Vagina (tissue), 2 donors: Measurements from ENCODE around the gene NAV2. TPM values are rescaled to one million over a fixed set of nuclear protein-coding genes. Genes with fewer than 3 reads are reported as not detected.

Experiments
- DNase-seq, 2 donors: peaks; one replicate each; pipeline ENCODE4 v3.0.0-alpha.2; 2017; ENCODE audit errors: extremely low spot score in 2 of 2
- H3K27ac ChIP-seq: fragments of 200-600 bp; sonication (generic); one replicate; pipeline ENCODE4 v1.5.1; 2019
- H3K27me3 ChIP-seq: fragments of 200-600 bp; sonication (generic); one replicate; pipeline ENCODE4 v1.5.1; 2019
- H3K36me3 ChIP-seq, 2 donors: fragments of 200-600 bp; sonication (generic); one replicate each; pipeline ENCODE4 v1.5.1; 2017 to 2019
- H3K4me1 ChIP-seq: fragments of 200-600 bp; sonication (generic); one replicate; pipeline ENCODE4 v1.5.1; 2019
- H3K4me3 ChIP-seq, 2 donors: fragments of 200-600 bp; sonication (generic); 1 replicate in 1 of 2; 2 replicates in 1 of 2; pipeline ENCODE4 v1.5.1; 2016 to 2019
- H3K9me3 ChIP-seq: fragments of 200-600 bp; sonication (generic); one replicate; pipeline ENCODE4 v1.5.1; 2019
- POLR2A ChIP-seq, 2 donors: fragments of 450-650 bp; IDR thresholded peaks; one replicate each; pipeline ENCODE4 v1.6.1; 2017; ENCODE audit warnings: antibody characterized with exemption in 2 of 2, mild to moderate bottlenecking in 2 of 2, moderate library complexity in 2 of 2
- POLR2AphosphoS5 ChIP-seq, 2 donors: sonication (generic); formaldehyde crosslinking; IDR thresholded peaks; one replicate each; pipeline ENCODE4 v1.9.0; 2017; ENCODE audit warnings: antibody characterized with exemption in 2 of 2, mild to moderate bottlenecking in 2 of 2, low read depth in 1 of 2; ENCODE audit not compliant: insufficient read depth in 1 of 2
- intact Hi-C: fragments of 100-400 bp; cut with DNase I; formaldehyde crosslinking; loops from one replicate; pipeline ENCODE4 v1.15.1; 2023
- total RNA-seq: library from RNA; depleted of rRNA; stranded (reverse); fragments of >200 nt; gene quantifications from one replicate; pipeline ENCODE4 v1.2.3, GENCODE V29; 2016
- TF ChIP-seq, protein P1 (sequence below), 3 experiments: fragments of 450-650 bp in 2 of 3; fragments of 200-600 bp in 1 of 3; sonication (generic) in 1 of 3; IDR thresholded peaks; one replicate each; pipeline ENCODE4 v1.5.1; 2017 to 2019; ENCODE audit warnings: antibody characterized with exemption in 3 of 3, mild to moderate bottlenecking in 2 of 3, moderate library complexity in 2 of 3

NAV2 gene
- total RNA-seq, 1 donor from 2014 or later = 25.3 TPM

DNA sequence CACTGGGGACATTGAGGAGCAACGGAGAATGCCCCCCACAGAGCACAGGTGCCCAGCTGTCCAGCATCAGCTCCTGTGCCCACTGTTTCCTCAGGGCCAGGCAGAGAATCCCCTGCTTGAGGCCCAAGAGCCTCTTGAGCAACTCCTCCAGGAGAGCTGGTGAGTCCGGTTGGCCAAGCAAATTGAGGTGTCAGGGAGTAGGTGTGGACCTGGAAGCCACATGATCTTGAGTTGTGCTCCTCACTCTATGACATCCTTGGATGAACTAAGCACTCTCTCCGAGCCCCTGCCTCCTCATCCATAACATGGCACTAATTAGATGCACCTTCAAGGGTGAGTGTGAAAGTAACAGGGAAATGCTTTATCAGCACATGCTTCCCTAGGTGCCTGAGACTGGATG is 326.3 kb downstream of the NAV2 start:
- H3K4me1 ChIP-seq = peaks cover 12% of the 10 kb centered on the region
- intact Hi-C loops = no loop called here
- H3K27ac ChIP-seq = no peak overlapping the region
- DNase-seq = no peak
- TF ChIP-seq POLR2A (IDR thresholded peaks at IDR 0.05) (no peak), POLR2AphosphoS5 (IDR thresholded peaks at IDR 0.05; ENCODE audit: insufficient read depth in 1 of 2, low read depth in 1 of 2) (no peak)
- TF ChIP-seq, protein P1, sequence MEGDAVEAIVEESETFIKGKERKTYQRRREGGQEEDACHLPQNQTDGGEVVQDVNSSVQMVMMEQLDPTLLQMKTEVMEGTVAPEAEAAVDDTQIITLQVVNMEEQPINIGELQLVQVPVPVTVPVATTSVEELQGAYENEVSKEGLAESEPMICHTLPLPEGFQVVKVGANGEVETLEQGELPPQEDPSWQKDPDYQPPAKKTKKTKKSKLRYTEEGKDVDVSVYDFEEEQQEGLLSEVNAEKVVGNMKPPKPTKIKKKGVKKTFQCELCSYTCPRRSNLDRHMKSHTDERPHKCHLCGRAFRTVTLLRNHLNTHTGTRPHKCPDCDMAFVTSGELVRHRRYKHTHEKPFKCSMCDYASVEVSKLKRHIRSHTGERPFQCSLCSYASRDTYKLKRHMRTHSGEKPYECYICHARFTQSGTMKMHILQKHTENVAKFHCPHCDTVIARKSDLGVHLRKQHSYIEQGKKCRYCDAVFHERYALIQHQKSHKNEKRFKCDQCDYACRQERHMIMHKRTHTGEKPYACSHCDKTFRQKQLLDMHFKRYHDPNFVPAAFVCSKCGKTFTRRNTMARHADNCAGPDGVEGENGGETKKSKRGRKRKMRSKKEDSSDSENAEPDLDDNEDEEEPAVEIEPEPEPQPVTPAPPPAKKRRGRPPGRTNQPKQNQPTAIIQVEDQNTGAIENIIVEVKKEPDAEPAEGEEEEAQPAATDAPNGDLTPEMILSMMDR (IDR thresholded peaks at IDR 0.05) = no peak
- H3K4me3 ChIP-seq = no peak overlapping the region
- no peaks in the 10 kb centered on the region for H3K36me3 ChIP-seq
- H3K9me3 ChIP-seq = no peaks in the 10 kb centered on the region
- no peaks in the 10 kb centered on the region for H3K27me3 ChIP-seq

GRCh38 chr11:20041499-20041898 is 328.9 kb downstream of the NAV2 start:
- Histone ChIP-seq H3K27ac (no peak overlapping the region), H3K27me3 (no peaks in the 10 kb centered on the region), H3K4me1 (peaks cover 12% of the 10 kb centered on the region), H3K4me3 (no peak overlapping the region), H3K9me3 (no peaks in the 10 kb centered on the region), H3K36me3 (no peaks in the 10 kb centered on the region)
- DNase-seq = no peak
- TF ChIP-seq POLR2A (IDR thresholded peaks at IDR 0.05) = no peak
- intact Hi-C loops = no loop called here

DNA sequence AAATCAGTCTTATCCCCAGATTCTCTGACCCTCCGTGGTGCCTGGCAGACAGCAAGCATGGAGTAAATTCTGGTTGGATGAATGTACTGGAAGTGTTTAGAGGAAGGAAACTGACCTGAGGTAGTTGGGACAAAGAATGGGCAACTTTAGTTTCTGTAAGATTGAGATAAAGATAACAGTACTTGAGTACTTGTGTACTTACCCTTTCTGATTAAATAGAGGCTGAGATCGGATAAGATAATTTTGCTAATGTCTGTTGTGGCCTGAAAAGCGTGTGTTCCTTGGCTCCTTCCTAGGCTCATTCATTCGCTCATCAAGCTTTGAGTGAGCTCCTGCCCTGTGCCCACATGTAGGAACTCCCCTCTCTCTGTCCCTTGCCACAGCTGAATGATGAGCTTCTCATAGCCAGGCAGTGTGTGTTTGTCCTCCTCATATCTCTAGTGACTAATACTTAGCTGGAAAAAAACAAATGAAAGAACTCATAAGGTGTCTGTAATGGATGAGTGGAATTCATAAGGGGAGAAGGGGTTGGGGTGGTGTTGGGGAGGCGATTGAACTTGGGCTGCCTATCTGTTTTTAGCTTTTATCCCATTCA is 329.5 kb downstream of the NAV2 start:
- Histone ChIP-seq H3K27ac (no peak overlapping the region), H3K36me3 (no peaks in the 10 kb centered on the region), H3K27me3 (no peaks in the 10 kb centered on the region), H3K9me3 (no peaks in the 10 kb centered on the region), H3K4me1 (peaks cover 12% of the 10 kb centered on the region), H3K4me3 (no peak overlapping the region)
- DNase-seq = no peak
- TF ChIP-seq POLR2A (IDR thresholded peaks at IDR 0.05) = no peak
- TF ChIP-seq, protein P1 (IDR thresholded peaks at IDR 0.05) = no peak
- intact Hi-C loops = no loop called here

DNA sequence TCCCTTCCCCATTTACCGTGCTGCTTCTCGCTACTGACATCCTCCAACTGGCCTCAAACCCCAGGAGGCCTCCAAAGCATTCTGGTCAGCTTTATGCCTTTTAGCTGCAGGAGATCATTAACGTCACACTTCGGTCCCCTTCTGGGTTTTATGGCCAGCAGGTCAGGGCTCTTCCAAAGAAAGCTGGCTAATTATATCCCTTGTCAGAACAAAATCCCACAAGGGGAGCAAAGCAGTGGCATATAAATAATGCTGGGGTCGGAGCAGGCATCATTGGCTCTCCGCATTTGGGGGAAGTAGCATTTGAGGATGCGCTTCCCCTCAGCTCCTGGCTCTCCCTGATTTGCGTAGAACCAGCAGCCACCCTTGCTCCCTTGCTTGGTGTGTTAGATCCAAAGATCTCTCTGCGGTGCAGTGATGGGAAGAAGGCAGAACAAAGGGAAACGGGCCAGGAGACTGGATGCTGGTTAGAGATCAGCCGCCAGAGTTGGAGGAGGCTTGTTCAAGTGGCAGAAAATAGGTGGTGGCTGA is 330.2 kb downstream of the NAV2 start:
- intact Hi-C loops = no loop called here
- DNase-seq = no peak
- Histone ChIP-seq H3K36me3 (no peaks in the 10 kb centered on the region), H3K27ac (no peak overlapping the region), H3K4me1 (peaks cover 12% of the 10 kb centered on the region), H3K4me3 (no peak overlapping the region), H3K9me3 (no peaks in the 10 kb centered on the region), H3K27me3 (no peaks in the 10 kb centered on the region)
- TF ChIP-seq POLR2A (IDR thresholded peaks at IDR 0.05) = no peak
- TF ChIP-seq, protein P1 (IDR thresholded peaks at IDR 0.05) = no peak
- no peak for TF ChIP-seq POLR2AphosphoS5 (IDR thresholded peaks at IDR 0.05; ENCODE audit: insufficient read depth in 1 of 2, low read depth in 1 of 2)

- intact Hi-C loops = no loop called here
- no peaks in the 10 kb centered on the region for H3K9me3 ChIP-seq
- H3K27ac ChIP-seq = no peak overlapping the region
- H3K4me3 ChIP-seq = no peak overlapping the region
- peaks cover 0 to 2% of the 10 kb centered on the region in 2 donors for H3K36me3 ChIP-seq
- DNase-seq = no peak
- H3K4me1 ChIP-seq = peaks cover 8% of the 10 kb centered on the region
- no peaks in the 10 kb centered on the region for H3K27me3 ChIP-seq
- TF ChIP-seq, protein P1 (IDR thresholded peaks at IDR 0.05) = no peak
- TF ChIP-seq POLR2AphosphoS5 (IDR thresholded peaks at IDR 0.05; ENCODE audit: insufficient read depth in 1 of 2, low read depth in 1 of 2) (no peak), POLR2A (IDR thresholded peaks at IDR 0.05) (no peak)
Measured at GRCh38 chr11:20043992-20044391, 331.4 kb downstream of the NAV2 start.
